CD4-positive, alpha-beta T cell treated with Interleukin-2 at 100 ng/mL for 4 hours (primary cell): ENCODE measurements around the gene HADHA.
"Not testable (repeated sequence)": the region's sequence is repeated elsewhere in the genome, so short reads cannot be mapped to it uniquely, and the experiment has no call there.

ENCODE experiments used
- DNase-seq: peaks from one replicate; pipeline ENCODE4 v3.0.0-alpha.2; 2020; ENCODE audit warnings: low spot score

HADHA gene

DNA sequence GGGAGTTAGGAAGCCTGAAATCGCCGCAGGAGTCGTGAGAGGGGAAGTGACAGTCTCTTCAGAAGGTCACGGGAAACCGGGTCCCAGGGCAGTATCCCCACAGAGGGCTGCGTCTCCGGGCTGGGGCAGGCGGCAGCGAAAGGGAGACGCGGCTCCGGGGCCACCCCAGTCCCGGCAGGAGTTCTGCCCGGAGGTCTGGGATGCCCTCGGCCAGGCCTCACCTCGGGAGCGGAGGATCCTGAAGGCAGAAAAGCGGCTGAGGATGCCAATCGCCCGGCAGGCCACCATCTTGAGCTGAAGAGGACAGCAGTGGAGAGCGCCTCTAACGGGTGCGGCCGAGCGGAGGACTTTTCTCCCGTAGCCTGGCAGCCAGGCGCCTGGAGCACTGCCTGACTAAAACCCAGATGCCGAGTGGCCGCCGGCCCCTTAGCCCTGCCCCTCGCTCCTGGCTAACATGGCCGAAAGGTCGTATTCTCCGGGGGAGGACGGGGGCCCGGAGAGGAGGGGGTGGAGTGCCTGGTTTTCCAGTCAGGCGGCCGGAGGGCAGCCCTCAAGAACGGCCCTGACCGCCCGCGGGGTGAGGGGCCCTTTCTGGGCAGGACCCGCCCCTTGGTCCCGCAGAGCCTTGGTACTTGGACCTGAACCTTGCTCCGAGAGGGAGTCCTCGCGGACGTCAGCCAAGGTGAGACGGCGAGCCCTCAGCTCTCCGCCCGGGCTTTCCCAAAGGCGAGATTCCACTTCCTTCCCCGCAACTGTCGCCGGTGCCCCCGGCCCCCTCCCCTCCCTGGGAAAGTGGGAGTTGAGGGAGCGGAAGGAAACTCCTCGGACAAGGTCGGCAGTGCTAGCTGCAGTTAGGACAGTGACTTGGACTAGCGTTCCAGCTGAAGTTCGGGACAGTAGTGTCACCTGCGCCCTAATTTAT is at the start of gene HADHA, which contains the start of gene HADHB:
HADHA (minus strand) TSS at position 324 of the 922 bp plus-strand sequence; CDS start at position 288, 36 bp downstream.
HADHB (plus strand) TSS at position 631 of the 922 bp plus-strand sequence. CDS start 9,316 bp downstream, outside the sequence.
- peak; percentile 83 for DNase-seq

DNA sequence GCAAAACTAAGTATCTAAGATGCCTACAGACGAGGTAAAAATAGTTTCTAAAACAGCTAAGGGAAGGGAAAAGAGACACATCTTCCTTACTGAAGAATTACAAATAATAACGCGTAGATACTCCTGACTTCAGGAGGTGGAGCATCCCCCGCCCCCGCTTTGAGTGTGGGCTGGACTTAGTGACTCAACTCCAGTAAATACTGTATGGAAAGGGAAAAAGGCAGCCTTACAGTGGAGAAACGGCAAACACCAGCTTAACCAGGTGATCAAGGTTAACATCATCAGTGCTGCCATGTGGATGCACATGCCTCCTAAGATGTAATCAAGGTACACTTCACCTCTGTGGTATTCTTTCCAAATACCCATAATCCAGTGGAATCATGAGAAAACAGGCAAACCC is 48.2 kb upstream of the HADHA start:
- no peak for DNase-seq

DNA sequence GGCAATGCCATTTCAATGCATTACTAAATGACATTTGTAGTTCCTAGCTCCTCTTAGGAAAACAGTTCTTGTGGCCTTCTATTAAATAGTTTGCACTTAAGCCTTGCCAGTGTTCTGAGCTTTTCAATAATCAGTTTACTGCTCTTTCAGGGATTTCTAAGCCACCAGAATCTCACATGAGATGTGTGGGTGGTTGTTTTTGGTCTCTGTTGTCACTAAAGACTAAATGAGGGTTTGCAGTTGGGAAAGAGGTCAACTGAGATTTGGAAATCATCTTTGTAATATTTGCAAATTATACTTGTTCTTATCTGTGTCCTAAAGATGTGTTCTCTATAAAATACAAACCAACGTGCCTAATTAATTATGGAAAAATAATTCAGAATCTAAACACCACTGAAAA is 45.6 kb upstream of the HADHA start:
- DNase-seq: no peak

DNA sequence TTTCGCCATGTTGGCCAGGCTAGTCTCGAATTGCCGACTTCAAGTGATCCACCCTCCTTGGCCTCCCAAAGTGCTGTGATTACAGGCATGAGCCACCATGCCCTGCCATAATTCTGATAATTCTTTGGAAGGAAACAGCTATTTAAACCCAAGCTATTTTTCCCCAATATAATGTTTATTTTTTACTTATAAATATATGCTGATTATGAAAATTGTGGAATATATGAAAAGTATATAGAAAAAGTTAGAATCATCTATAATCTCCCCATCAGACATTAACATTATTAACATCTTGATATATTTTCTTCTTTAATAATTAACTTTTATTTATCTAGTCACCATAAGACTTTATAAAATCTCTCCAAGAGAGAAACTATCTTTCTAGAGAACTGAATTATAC is 41.5 kb upstream of the HADHA start:
- no peak for DNase-seq

DNA sequence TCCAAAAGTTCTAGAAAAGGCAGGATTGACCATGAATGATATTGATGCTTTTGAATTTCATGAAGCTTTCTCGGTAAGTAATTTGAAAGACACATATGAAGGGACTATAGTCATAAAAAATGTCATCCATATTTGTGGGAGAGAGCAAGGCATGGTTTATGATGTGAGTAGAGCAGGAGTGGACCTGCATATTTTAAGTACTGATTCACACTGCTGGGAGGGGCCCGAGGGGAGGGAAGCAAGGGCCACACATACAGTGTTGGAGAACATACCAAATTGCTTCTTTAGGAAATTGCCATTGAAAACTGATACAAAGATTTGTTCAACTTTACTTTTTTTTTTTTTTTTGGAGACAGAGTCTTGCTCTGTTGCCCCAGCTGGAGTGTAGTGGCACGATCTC is 39.7 kb upstream of the HADHA start:
- no peak for DNase-seq

DNA sequence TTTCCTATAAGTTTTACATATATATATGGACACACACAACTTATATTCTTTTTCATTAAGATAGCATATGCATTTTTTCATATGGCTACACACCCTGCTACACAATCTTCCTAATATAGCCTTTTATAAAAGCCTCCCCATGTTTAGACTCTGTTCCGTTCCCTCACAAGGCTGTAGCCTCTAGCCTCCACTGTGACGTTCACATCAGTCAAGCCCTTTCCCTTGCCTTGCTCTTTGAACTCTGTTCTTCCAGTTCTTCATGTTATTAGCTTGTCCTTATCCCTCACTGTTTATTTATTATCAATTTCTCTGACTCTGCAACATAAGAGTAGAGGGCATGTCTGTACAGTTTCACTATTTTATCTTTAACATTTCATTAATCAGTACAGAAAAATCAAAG is 39.2 kb upstream of the HADHA start:
- DNase-seq: no peak

DNA sequence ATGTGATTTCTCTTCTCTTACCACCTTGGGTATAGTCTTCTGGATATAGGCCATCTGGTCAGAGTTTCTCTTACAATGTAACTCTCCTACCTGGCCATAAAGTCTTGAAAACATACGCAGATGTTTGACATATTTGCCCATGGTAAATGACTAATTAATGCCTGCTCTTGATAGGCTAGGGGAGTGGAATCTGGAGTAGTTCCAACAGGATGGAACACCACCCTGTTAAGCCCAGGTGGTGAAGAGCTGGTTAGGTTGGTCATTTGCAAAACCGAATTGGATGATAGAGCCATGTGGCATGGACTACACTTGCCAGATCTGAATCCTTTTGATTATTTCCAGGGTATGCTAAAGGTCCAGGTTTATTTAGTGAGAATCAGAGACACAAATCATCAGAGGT is 36.8 kb upstream of the HADHA start:
- no peak for DNase-seq

DNA sequence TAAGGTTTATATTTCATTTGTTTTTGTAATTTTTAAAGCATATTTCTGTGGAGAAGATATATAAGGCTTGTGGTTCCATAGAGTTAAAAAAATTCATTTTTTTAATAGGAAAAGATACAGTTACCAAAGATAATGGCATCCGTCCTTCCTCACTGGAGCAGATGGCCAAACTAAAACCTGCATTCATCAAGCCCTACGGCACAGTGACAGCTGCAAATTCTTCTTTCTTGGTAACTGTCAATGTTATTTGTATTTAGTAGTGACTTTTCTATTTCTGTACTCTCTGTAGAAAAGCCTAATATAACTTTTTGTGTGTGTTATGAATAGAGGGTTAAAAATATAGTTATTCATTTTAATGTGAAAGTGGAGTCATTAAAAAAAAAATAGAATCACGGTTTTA is 35.5 kb upstream of the HADHA start:
- no peak for DNase-seq

DNA sequence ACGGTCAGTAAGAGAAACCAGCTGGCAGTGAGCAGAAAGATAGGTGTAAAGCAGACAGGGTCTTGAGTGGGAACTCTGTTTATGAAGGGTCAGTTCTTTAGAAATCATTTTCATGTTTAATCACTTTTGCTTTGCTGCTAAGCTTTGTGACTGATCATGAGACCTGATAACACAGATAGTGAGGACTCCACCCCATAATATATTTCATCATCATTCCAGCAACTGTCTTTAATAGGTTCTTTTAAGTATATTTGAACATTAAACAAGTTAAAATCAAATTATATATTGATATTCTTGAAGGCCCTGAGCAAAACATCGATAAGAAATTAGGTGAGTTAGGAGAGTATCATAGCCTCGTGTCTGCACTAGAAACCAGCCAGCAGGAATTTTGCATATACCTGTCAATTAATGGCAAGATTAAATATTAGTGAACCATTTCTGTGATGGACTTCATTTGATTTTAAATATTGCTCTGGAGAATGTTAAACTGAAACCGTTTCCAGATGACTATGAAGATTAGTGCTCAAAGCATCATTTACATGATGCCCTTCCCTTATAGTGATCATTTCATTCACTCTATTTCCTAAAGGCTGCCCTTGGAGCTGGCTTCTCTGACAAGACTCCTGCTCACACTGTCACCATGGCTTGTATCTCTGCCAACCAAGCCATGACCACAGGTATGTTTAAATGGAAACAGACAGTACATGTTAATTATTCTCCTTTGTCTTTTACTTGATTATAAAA is 32.2 kb upstream of the HADHA start:
- no peak for DNase-seq

DNA sequence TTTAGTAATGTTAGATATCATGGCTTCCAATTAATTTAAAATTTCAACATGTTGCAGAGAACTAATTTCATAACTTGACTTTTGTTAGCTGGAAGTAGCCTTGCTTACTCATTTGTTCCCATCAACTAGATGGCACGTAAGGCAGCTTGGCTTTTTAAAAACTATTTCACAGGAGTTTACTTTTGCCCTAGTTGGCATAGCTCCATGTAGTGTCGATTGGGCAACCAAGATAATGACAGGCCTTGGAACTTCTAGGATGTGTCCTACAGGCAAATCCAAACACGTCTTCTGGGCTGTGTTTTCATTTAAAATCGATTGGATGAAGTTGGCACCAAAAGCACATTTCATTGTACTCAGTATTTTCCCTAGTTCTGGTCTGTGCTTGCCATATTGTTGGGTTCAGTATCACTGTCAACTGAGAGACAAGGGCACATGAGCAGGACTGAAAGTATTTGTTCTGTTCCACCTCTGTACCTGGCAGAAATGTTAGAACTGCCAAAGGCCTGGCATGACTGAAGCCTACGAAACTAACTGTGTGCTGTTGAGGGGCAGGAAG is 29.7 kb upstream of the HADHA start:
- no peak for DNase-seq

DNA sequence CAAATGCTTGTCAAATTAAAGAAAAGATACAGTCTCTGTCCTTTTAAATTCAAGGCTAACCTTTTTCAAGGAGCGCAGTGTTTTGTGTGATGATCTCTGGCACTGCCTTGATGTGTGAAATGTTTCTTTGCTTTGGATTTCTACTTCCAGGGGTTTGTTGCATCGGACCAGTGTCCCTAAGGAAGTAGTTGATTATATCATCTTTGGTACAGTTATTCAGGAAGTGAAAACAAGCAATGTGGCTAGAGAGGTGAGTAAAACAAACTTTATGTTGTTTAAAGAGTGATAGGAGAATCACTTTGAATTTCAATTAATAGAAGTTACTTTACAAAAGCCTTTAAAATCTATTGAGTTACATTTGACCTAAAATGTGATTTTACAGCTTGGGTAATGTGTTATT is 29.1 kb upstream of the HADHA start:
- no peak for DNase-seq

DNA sequence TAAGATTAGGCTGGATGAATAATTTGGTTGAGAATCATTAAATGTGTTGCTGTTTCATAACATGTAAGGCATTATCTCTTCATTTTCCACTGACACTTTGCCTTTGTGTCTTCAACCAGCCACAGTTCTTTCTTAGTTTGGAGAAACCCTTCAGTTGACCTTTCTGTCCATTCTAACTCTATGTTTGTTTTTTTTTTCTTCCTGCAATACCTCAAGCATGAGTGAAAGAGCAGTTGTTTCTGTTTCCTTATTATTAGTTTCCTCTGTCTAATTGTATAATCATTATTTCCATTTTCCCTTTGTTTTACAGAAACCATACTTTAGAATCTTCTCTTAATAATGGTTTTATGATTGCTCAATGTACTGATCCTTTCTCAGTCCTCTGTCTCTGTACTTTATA is 25.9 kb upstream of the HADHA start:
- no peak for DNase-seq

DNA sequence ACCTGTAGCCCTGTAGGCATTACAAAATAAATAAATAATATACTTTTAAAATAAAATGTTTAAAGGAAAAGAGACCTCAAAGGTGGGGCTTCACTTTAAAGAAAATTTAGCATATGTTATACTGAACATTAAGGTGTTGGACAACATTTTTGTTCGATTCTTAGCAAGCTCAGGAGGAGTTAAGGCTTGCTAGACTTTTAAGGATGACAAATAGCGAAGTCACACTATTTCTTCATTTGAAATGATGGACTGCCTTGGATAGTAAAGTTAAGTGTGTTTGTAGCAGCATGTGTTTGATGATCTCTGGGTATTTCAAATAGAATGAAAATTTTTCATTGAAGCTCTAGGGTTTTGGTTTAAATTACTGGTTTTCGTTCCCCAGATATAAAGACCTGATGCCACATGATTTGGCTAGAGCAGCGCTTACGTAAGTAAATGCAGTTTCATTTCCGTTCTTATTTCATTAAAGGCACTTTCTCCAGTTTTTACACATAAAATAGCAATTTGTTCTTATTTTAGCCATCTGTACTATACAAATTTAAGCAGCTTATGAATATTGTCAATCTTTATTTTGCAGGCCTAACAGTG is 25.2 kb upstream of the HADHA start:
- DNase-seq: no peak

DNA sequence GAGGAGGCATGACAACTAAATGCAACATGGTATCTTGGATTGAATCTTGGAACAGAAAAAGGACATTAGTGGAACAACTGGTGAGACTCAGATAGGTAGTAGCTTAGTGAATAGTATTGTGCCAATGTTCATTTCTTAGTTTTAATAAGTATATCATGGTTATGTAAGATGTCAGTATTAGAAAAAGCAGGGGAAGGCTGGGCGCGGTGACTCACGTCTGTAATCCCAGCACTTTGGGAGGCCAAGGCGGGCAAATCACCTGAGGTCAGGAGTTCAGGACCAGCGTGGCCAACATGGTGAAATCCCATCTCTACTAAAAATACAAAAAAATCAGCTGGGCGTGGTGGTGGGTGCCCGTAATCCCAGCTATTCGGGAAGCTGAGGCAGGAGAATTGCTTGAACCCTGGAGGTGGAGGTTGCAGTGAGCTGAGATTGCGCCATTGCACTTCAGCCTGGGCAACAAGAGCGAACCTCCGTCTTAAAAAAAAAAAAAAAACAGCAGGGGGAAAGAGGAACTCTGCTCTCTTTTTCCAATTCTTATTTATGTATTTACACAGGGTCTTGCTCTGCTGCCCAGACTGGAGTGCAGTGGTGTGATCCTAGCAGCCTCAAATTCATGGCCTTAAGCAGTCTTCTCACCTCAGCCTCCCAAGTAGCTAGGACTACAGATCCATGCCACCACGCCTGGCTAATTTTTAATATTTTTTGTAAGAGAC is 24.4 kb upstream of the HADHA start:
- DNase-seq: not testable (repeated sequence)

DNA sequence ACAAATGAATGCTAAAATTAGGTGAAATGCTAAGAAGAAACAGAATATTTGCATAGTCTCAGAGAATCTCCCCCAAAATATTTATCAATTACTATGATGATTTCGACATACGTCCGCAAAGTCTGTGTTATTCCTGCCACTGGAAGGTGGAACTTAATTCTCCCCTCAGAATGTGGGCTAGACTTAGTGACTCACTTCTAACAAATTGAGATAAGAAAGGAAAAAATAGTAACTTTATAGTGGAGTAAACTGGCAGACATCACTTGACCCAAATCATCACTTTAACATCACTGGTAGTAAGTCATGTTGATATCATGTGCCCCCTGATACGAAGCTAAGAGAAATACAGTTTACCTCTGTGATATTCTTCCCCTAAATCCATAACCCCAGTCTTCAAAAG is 23.8 kb upstream of the HADHA start:
- DNase-seq: no peak

DNA sequence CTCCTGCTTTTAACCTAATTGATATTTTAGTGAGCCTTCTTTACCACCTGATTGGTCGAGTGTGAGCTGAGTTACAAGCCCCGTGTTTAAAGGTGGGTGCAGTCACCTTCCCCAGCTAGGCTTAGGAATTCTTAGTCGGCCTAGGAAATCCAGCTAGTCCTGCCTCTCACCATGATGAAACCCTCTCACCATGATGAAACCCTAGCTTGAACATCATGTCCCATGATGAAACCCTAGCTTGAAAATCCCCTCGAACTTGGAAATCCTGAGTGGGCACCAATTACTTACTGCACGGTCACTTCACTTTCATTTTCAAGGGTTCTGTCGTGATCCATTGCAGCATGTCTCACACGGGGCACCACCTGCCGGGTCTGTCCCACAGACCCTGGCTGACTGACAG is 14.4 kb upstream of the HADHA start:
- not testable (repeated sequence) for DNase-seq

DNA sequence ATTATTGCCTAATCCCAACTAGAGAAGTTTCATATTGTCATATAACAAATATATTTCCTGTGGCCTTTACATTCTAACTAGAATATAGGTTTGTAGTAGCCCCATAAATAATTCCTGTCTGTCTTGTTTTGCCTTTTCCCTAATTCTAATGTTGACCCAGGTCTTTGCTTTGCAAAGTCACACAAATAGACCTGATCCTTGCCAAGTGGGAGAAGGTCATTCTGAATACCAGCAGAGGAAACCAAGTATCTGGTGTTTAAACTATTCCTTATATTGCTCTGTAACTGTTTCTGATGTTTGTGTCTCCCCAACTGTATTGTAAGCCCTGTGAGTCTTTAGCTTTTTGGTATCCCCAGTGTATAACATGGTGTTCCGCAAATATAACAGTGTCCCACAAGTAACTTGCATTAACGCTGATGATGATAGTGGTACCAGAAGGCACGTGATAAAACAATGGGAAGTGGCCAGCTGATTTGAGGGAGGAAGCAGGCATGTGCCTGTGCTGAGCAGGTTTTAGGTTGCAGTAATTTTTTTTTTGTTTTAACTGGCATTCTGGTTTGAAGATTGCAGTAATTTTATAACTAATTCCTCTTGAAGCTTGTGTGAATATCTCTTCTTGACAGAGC is 11.4 kb upstream of the HADHA start:
- DNase-seq: no peak

DNA sequence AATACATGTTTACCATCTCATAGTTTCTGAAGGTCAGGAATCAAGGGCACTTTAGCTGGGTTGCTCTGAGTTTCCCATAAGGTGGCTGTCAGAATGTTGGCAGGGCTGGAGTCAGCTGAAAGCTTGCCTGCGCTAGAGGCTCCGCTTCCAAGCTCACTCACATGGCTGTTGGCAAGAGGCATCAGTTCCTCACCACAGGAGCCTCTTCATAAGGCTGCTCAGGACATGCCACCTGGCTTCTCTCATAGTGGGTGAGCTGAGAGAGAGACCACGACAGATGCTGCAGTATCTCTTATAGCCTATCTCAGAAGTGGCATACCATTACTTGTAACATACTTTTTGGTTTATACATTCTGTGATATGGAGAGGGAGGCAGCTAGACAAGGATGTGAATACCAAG is 7.5 kb upstream of the HADHA start:
- DNase-seq: no peak

DNA sequence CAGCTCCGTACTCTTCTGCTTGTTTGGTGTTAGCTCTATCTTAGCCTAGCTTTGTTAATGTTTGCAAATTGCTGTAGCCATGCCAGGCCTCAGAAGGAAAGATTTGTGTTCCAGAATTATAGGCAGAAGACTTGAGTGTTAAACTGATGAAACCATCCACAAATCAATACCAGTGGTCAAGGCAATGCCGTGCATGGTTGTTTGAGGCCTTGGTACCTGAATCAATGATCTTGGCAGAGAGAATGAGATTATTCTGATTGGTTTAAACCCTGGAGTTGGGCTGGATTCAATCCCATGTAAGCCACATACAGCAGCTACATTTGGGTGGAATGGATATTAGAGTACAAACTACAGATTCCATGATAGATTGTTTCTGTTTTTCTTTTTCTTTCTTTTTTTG is 5.2 kb upstream of the HADHA start:
- no peak for DNase-seq

DNA sequence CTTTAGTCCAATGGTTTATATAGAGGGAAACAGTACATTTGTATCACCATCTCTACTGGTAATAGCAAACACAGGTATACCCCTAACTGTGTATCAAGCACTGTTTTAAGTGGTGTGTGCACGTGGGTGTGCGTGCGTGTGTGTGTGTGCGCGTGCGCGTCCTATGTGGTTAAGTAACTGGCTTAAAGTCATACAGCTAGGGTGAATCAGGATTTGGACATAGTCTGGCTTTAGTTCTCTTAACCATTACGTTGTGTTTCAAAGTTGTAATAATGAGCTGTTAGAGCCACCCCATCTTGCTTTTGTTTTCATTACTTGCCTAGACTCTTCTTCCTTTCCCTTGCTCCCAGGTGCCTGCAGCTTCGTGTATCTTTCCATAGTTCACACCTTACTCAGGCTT is 2.4 kb upstream of the HADHA start:
- peak; percentile 11 for DNase-seq

DNA sequence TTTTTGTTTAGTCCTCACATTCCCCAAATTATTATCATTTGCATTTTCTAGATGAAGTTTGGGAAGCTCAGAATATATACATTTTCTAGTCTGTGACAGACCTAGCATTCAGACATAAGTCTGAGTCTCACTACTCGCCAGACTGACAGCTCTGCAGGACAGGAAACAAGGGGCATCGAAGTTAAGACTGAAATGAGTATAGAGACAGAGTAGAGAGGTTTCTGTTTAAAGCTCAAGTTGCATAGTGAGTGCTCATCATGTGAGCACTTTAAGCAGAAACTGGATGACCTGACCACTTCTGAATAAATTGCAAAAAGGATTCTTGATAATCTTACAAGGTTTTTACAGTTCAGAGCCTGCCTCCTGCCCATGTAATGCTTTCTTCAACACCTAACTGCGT is 1.4 kb upstream of the HADHA start:
- no peak for DNase-seq
